Esophagus muscularis mucosa (tissue), 3 donors: ENCODE measurements around the gene EFCAB11.

Source experiments
- CTCF ChIP-seq, 3 experiments: fragments of 200-600 bp in 2 of 3; fragments of 450-650 bp in 1 of 3; sonication (generic) in 2 of 3; IDR thresholded peaks; one replicate each; pipeline ENCODE4 v1.5.1; 2017 to 2019; ENCODE audit warnings: antibody characterized with exemption in 3 of 3, mild to moderate bottlenecking in 2 of 3, moderate library complexity in 1 of 3
- POLR2A ChIP-seq: fragments of 450-650 bp; IDR thresholded peaks from one replicate; pipeline ENCODE4 v1.6.1; 2017; ENCODE audit warnings: antibody characterized with exemption, moderate library complexity, mild to moderate bottlenecking, low read depth
- POLR2AphosphoS5 ChIP-seq, 2 donors: sonication (generic); formaldehyde crosslinking; IDR thresholded peaks; one replicate each; pipeline ENCODE4 v1.6.1; 2017; ENCODE audit warnings: antibody characterized with exemption in 2 of 2

- TF ChIP-seq CTCF (IDR thresholded peaks at IDR 0.05) (peak; percentile 25 to 46 (median 28)), POLR2A (no peak), POLR2AphosphoS5 (IDR thresholded peaks at IDR 0.05) (no peak)
These were observed 106.4 kb downstream of the EFCAB11 start for GRCh38 chr14:89848165-89848564.
